Measurements from ENCODE around the gene KIR2DL1. TPM values are rescaled to one million over a fixed set of nuclear protein-coding genes. Genes with fewer than 3 reads are reported as not detected.
"Not testable (repeated sequence)": the region's sequence is repeated elsewhere in the genome, so short reads cannot be mapped to it uniquely, and the experiment has no call there.

The KIR2DL1 gene
- not detected for polyA plus RNA-seq (2013, experiment 1 of 2)
- not detected for polyA plus RNA-seq (2013, experiment 2 of 2)

GRCh38 chr19:54769646-54770045 is at the start of gene KIR2DL1:
Gene KIR2DL1 (plus strand): TSS chr19:54769793. CDS start chr19:54769851, 58 bp downstream.
- H3K4me3 ChIP-seq (ENCODE audit: extremely low read depth, insufficient read depth, low read length, poor library complexity, severe bottlenecking); H3K36me3 ChIP-seq (ENCODE audit: control insufficient read depth, insufficient read depth, low read length); H3K27ac ChIP-seq (ENCODE audit: low read depth, low read length, severe bottlenecking); H3K4me1 ChIP-seq (ENCODE audit: control insufficient read depth, insufficient read depth, low read length, poor library complexity, severe bottlenecking); H3K9me3 ChIP-seq (ENCODE audit: control insufficient read depth, low read length): not testable (repeated sequence)
- WGBS, 2 experiments (ENCODE audit: insufficient coverage in 2 of 2) = 87 to 91% methylated on average over 7 to 9 of the region's 15 CpGs

DNA sequence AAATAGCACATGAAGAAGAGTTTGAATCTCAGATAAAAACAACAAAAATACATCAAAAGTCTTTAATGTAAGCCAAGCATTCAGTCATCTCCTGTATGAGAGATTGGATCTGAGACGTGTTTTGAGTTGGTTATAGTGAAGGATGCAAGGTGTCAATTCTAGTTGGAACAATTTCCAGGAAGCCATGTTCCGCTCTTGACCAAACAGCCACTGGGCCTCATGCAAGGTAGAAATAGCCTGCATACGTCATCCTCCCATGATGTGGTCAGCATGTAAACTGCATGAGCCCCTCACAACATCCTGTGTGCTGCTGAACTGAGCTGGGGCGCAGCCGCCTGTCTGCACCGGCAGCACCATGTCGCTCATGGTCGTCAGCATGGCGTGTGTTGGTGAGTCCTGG is 45.5 kb upstream of the KIR2DL1 start, which contains the start of gene KIR3DL3:
Gene KIR3DL3, plus strand, starts transcription at position 301 of the 400 bp plus-strand sequence. Its CDS starts 55 bp downstream, at position 356.
- 67 to 77% methylated on average over 6 to 9 of the region's 9 CpGs for WGBS, 2 experiments (ENCODE audit: insufficient coverage in 2 of 2)
- H3K4me1 ChIP-seq (ENCODE audit: control insufficient read depth, insufficient read depth, low read length, poor library complexity, severe bottlenecking) = no peaks in the 10 kb centered on the region
- peaks cover 50% of the 10 kb centered on the region for H3K9me3 ChIP-seq (ENCODE audit: control insufficient read depth, low read length)
- no peaks in the 10 kb centered on the region for H3K36me3 ChIP-seq (ENCODE audit: control insufficient read depth, insufficient read depth, low read length)
- H3K4me3 ChIP-seq (ENCODE audit: extremely low read depth, insufficient read depth, low read length, poor library complexity, severe bottlenecking) = no peak within 1 kb of the TSS
- H3K27ac ChIP-seq (ENCODE audit: low read depth, low read length, severe bottlenecking) = no peak within 1 kb of the TSS

GRCh38 chr19:54724644-54725043 is 44.9 kb upstream of the KIR2DL1 start:
- 54% methylated on average over 2 to 3 of the region's 3 CpGs for WGBS, 2 experiments (ENCODE audit: insufficient coverage in 2 of 2)
- Histone ChIP-seq H3K27ac (ENCODE audit: low read depth, low read length, severe bottlenecking) (no peak overlapping the region), H3K36me3 (ENCODE audit: control insufficient read depth, insufficient read depth, low read length) (no peaks in the 10 kb centered on the region), H3K9me3 (ENCODE audit: control insufficient read depth, low read length) (peaks cover 53% of the 10 kb centered on the region), H3K4me3 (ENCODE audit: extremely low read depth, insufficient read depth, low read length, poor library complexity, severe bottlenecking) (no peak overlapping the region), H3K4me1 (ENCODE audit: control insufficient read depth, insufficient read depth, low read length, poor library complexity, severe bottlenecking) (no peaks in the 10 kb centered on the region)

DNA sequence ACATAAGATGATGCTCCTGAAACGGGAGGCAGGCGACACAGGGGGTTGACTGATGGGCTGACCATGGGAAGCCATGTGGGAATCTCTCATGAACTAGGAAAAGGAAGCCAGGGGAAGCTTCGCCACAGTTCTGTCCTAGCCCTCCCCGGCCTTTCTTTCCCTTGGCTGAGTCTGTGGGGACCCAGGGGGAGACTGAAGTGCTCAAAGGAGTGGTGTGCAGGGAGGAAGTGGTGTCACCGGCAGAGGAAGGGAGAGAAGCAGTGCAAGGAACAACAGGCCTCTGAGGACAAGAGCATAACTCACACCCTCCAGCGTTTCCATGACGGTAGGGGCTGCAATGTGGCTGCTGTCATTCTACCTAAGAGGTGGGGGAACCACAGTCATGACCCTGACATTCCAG is 44.3 kb upstream of the KIR2DL1 start:
- Histone ChIP-seq H3K4me3 (ENCODE audit: extremely low read depth, insufficient read depth, low read length, poor library complexity, severe bottlenecking) (no peak overlapping the region), H3K4me1 (ENCODE audit: control insufficient read depth, insufficient read depth, low read length, poor library complexity, severe bottlenecking) (no peaks in the 10 kb centered on the region), H3K9me3 (ENCODE audit: control insufficient read depth, low read length) (peaks cover 55% of the 10 kb centered on the region), H3K36me3 (ENCODE audit: control insufficient read depth, insufficient read depth, low read length) (no peaks in the 10 kb centered on the region), H3K27ac (ENCODE audit: low read depth, low read length, severe bottlenecking) (no peak overlapping the region)
- 64 to 65% methylated on average over 2 to 4 of the region's 7 CpGs for WGBS, 2 experiments (ENCODE audit: insufficient coverage in 2 of 2)

DNA sequence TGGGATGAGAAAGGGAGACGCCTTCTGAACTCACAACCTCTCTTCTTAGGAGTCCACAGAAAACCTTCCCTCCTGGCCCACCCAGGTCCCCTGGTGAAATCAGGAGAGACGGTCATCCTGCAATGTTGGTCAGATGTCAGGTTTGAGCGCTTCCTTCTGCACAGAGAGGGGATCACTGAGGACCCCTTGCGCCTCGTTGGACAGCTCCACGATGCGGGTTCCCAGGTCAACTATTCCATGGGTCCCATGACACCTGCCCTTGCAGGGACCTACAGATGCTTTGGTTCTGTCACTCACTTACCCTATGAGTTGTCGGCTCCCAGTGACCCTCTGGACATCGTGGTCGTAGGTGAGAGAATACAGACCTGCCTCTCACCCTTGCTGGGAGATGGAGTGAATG is 42.0 kb upstream of the KIR2DL1 start:
- no peaks in the 10 kb centered on the region for H3K36me3 ChIP-seq (ENCODE audit: control insufficient read depth, insufficient read depth, low read length)
- WGBS, 2 experiments (ENCODE audit: insufficient coverage in 2 of 2) = 64 to 65% methylated on average over 8 to 9 of the region's 10 CpGs
- H3K27ac ChIP-seq (ENCODE audit: low read depth, low read length, severe bottlenecking) = no peak overlapping the region
- H3K9me3 ChIP-seq (ENCODE audit: control insufficient read depth, low read length) = peaks cover 60% of the 10 kb centered on the region
- H3K4me1 ChIP-seq (ENCODE audit: control insufficient read depth, insufficient read depth, low read length, poor library complexity, severe bottlenecking) = no peaks in the 10 kb centered on the region
- H3K4me3 ChIP-seq (ENCODE audit: extremely low read depth, insufficient read depth, low read length, poor library complexity, severe bottlenecking) = no peak overlapping the region

GRCh38 chr19:54728167-54728566 is 41.4 kb upstream of the KIR2DL1 start:
- peaks cover 60% of the 10 kb centered on the region for H3K9me3 ChIP-seq (ENCODE audit: control insufficient read depth, low read length)

DNA sequence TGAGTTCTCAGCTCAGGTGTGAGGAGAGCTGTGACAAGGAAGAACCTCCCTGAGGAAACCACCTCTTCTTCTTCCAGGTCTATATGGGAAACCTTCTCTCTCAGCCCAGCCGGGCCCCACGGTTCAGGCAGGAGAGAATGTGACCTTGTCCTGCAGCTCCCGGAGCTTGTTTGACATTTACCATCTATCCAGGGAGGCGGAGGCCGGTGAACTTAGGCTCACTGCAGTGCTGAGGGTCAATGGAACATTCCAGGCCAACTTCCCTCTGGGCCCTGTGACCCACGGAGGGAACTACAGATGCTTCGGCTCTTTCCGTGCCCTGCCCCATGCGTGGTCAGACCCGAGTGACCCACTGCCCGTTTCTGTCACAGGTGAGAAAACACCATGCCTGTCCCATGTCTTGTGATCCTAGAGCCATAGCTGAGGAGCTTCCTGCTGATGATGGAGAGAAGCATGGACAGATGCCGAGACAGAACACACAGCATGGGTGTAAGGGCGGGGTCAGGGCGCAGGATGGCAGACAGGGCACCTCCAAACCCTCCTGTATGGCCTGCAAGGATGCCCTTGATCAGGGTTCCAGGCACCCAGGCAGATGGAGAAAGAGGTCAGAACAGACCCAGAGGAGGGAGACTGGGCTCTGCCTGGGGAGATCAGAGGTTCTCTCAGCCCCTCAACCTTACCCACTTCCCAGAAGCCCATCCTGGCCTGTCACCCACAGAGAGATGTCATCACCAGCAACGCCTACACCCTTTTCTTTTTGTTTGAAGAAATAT is 40.0 kb upstream of the KIR2DL1 start:
- Histone ChIP-seq H3K9me3 (ENCODE audit: control insufficient read depth, low read length) (peaks cover 53% of the 10 kb centered on the region), H3K36me3 (ENCODE audit: control insufficient read depth, insufficient read depth, low read length) (no peaks in the 10 kb centered on the region), H3K4me1 (ENCODE audit: control insufficient read depth, insufficient read depth, low read length, poor library complexity, severe bottlenecking) (no peaks in the 10 kb centered on the region), H3K4me3 (ENCODE audit: extremely low read depth, insufficient read depth, low read length, poor library complexity, severe bottlenecking) (no peak overlapping the region), H3K27ac (ENCODE audit: low read depth, low read length, severe bottlenecking) (no peak overlapping the region)
- WGBS, 2 experiments (ENCODE audit: insufficient coverage in 2 of 2) = 58 to 64% methylated on average over 13 to 14 of the region's 15 CpGs

More at GRCh38 chr19:54728167-54728566, 41.4 kb upstream of the KIR2DL1 start:
- no peak overlapping the region for H3K4me3 ChIP-seq (ENCODE audit: extremely low read depth, insufficient read depth, low read length, poor library complexity, severe bottlenecking)
- H3K36me3 ChIP-seq (ENCODE audit: control insufficient read depth, insufficient read depth, low read length) = no peaks in the 10 kb centered on the region
- no peak overlapping the region for H3K27ac ChIP-seq (ENCODE audit: low read depth, low read length, severe bottlenecking)
- 40 to 73% methylated on average over 1 to 2 of the region's 3 CpGs for WGBS, 2 experiments (ENCODE audit: insufficient coverage in 2 of 2)
- no peaks in the 10 kb centered on the region for H3K4me1 ChIP-seq (ENCODE audit: control insufficient read depth, insufficient read depth, low read length, poor library complexity, severe bottlenecking)

DNA sequence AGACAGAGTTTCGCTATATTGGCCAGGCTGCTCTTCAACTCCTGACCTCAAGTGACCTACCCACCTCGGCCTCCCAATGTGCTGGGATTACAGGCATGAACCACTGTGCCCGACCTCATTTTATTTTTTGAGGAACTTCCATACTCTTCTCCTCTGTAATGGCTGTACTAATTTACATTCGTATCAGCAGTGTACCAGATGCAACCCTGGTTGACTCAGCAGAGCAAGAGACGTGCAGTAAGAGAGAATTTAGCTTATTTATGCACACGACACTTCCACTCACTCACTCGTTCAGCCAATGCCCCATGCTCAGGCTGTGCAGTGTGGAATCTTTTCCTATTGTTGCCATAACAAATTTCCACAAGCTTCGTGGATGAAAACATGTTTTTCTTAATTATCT is 38.4 kb upstream of the KIR2DL1 start:
- H3K4me1 ChIP-seq (ENCODE audit: control insufficient read depth, insufficient read depth, low read length, poor library complexity, severe bottlenecking) = no peaks in the 10 kb centered on the region
- no peaks in the 10 kb centered on the region for H3K36me3 ChIP-seq (ENCODE audit: control insufficient read depth, insufficient read depth, low read length)
- H3K9me3 ChIP-seq (ENCODE audit: control insufficient read depth, low read length) = peaks cover 41% of the 10 kb centered on the region
- no peak overlapping the region for H3K4me3 ChIP-seq (ENCODE audit: extremely low read depth, insufficient read depth, low read length, poor library complexity, severe bottlenecking)
- H3K27ac ChIP-seq (ENCODE audit: low read depth, low read length, severe bottlenecking) = no peak overlapping the region
- WGBS, 2 experiments (ENCODE audit: insufficient coverage in 2 of 2) = 37% methylated on average over 6 to 8 of the region's 8 CpGs

- H3K4me1 ChIP-seq (ENCODE audit: control insufficient read depth, insufficient read depth, low read length, poor library complexity, severe bottlenecking); H3K4me3 ChIP-seq (ENCODE audit: extremely low read depth, insufficient read depth, low read length, poor library complexity, severe bottlenecking); H3K27ac ChIP-seq (ENCODE audit: low read depth, low read length, severe bottlenecking); H3K36me3 ChIP-seq (ENCODE audit: control insufficient read depth, insufficient read depth, low read length): not testable (repeated sequence)
- WGBS, 2 experiments (ENCODE audit: insufficient coverage in 2 of 2) = 76 to 85% methylated on average over 7 to 12 of the region's 16 CpGs
- peaks cover 22% of the 10 kb centered on the region for H3K9me3 ChIP-seq (ENCODE audit: control insufficient read depth, low read length)
Measured at GRCh38 chr19:54738306-54738705, 31.3 kb upstream of the KIR2DL1 start, which contains the start of gene KIR2DL3. Gene KIR2DL3 (plus strand): TSS chr19:54738513. CDS start chr19:54738546, 33 bp downstream.

DNA sequence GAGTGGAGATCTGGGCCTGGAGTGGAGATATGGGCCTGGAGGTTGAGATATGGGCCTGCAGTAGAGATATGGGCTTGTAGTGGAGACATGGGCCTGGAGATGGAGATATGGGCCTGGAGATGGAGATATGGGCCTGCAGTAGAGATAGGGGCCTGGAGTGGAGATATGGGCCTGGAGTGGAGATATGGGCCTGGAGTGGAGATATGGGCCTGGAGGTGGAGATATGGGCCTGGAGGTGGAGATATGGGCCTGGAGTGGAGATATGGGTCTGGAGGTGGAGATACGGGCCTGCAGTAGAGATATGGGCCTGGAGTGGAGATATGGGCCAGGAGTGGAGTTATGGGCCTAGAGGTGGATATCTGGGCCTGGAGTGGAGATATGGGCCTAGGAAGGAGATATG is 30.9 kb upstream of the KIR2DL1 start:
- Histone ChIP-seq H3K4me3 (ENCODE audit: extremely low read depth, insufficient read depth, low read length, poor library complexity, severe bottlenecking) (no peak overlapping the region), H3K9me3 (ENCODE audit: control insufficient read depth, low read length) (peaks cover 22% of the 10 kb centered on the region), H3K4me1 (ENCODE audit: control insufficient read depth, insufficient read depth, low read length, poor library complexity, severe bottlenecking) (no peaks in the 10 kb centered on the region), H3K36me3 (ENCODE audit: control insufficient read depth, insufficient read depth, low read length) (no peaks in the 10 kb centered on the region), H3K27ac (ENCODE audit: low read depth, low read length, severe bottlenecking) (no peak overlapping the region)
- 70 to 86% methylated on average over 1 of the region's 1 CpG for WGBS, 2 experiments (ENCODE audit: insufficient coverage in 2 of 2)
